Bronchial epithelial cell (primary cell): Measurements from ENCODE around the gene LRRC17. TPM values are rescaled to one million over a fixed set of nuclear protein-coding genes. Genes with fewer than 3 reads are reported as not detected.
"Not testable (repeated sequence)": the region's sequence is repeated elsewhere in the genome, so short reads cannot be mapped to it uniquely, and the experiment has no call there.

ENCODE experiments used
- DNase-seq: peaks from one replicate; pipeline ENCODE4 v3.0.0-alpha.2; 2010; ENCODE audit warnings: low read depth
- FAIRE-seq: peaks from 2 replicates; lab custom pipeline; 2011; peaks lifted over from hg19 to GRCh38; lab: Jason Lieb, UNC
- H3K27me3 ChIP-seq: 2 replicates; pipeline ENCODE4 v1.5.1; 2011; ENCODE audit warnings: low read length; ENCODE audit not compliant: control insufficient read depth, insufficient read depth
- H3K36me3 ChIP-seq: 2 replicates; pipeline ENCODE4 v1.5.1; 2011; ENCODE audit warnings: low read length; ENCODE audit not compliant: control insufficient read depth, insufficient read depth
- H3K4me3 ChIP-seq: 2 replicates; pipeline ENCODE4 v1.5.1; 2011; ENCODE audit warnings: mild to moderate bottlenecking, low read depth, low read length, control low read depth
- CTCF ChIP-seq: IDR thresholded peaks from 2 replicates; pipeline ENCODE4 v1.5.1; 2011; ENCODE audit warnings: mild to moderate bottlenecking, moderate library complexity, low read length, control low read depth, inconsistent platforms; ENCODE audit not compliant: insufficient read depth, severe bottlenecking
- total RNA-seq: library from RNA; depleted of rRNA; stranded (reverse); fragments of >200 nt; gene quantifications from 2 replicates; pipeline ENCODE4 v1.2.1, GENCODE V29; 2014

LRRC17 gene
- total RNA-seq, 1 donor from 2014 or later, result 0.26 TPM

DNA sequence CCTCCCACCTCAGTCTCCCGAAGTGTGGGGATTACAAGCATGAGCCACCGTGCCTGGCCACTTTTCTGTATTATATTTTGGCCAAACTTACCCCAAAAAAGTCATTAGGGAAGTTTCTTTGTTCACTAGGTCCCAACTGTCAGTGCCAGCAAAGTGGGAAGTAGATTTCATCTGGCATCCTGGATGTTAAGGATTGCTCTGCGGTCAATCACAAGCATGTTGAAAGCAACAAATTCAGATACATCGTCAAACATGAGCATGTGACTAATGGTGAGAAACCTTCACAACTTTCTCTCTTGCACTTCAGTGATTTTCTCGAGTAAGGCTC lies 14.3 kb upstream of the LRRC17 start:
- FAIRE-seq (no peak), DNase-seq (no peak)
- no peak overlapping the region for H3K4me3 ChIP-seq
- H3K27me3 ChIP-seq, result no peaks in the 10 kb centered on the region
- no peak for TF ChIP-seq CTCF
- H3K36me3 ChIP-seq, result no peaks in the 10 kb centered on the region

- not testable (repeated sequence) for DNase-seq, H3K27me3 ChIP-seq, H3K4me3 ChIP-seq, FAIRE-seq, H3K36me3 ChIP-seq
Observed at GRCh38 chr7:102902052-102902451, 10.7 kb upstream of the LRRC17 start.

- DNase-seq, H3K4me3 ChIP-seq, FAIRE-seq, H3K27me3 ChIP-seq, H3K36me3 ChIP-seq: not testable (repeated sequence)
Observed at GRCh38 chr7:102903576-102903975, 9.2 kb upstream of the LRRC17 start.

GRCh38 chr7:102908676-102909075 lies 4.1 kb upstream of the LRRC17 start:
- no peaks in the 10 kb centered on the region for H3K36me3 ChIP-seq
- DNase-seq (no peak), FAIRE-seq (no peak)
- no peak overlapping the region for H3K4me3 ChIP-seq
- TF ChIP-seq CTCF, result no peak
- H3K27me3 ChIP-seq, result no peaks in the 10 kb centered on the region

GRCh38 chr7:102913826-102914225 lies 1.0 kb downstream of the LRRC17 start:
- Histone ChIP-seq H3K4me3 (no peak overlapping the region), H3K27me3 (no peaks in the 10 kb centered on the region), H3K36me3 (no peaks in the 10 kb centered on the region)
- no peak for TF ChIP-seq CTCF
- no peak for FAIRE-seq
- no peak for DNase-seq

DNA sequence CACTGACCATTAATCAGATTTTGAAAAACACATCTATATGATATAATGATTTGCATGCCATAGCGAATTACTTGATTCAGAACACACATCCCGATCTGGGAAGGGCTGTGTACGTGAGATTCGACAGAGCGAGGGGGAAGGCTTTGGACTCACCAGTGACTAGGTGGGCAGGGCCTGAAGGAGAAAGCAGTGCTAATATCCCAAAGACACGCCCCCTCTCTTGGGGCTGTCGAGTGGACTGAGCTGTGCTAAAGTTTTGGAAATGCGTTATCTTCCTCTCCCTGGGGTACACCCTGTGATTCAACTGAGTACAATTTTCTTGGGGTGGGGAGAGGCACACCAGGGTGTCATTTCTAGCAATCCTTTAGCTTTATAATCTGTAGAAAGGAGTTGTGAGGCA lies 1.8 kb downstream of the LRRC17 start:
- FAIRE-seq, result no peak
- no peak for TF ChIP-seq CTCF
- H3K36me3 ChIP-seq, result no peaks in the 10 kb centered on the region
- DNase-seq, result no peak
- no peaks in the 10 kb centered on the region for H3K27me3 ChIP-seq
- H3K4me3 ChIP-seq, result no peak overlapping the region

GRCh38 chr7:102916426-102916825 lies 3.6 kb downstream of the LRRC17 start:
- Histone ChIP-seq H3K36me3 (no peaks in the 10 kb centered on the region), H3K4me3 (no peak overlapping the region), H3K27me3 (no peaks in the 10 kb centered on the region)
- TF ChIP-seq CTCF, result no peak
- DNase-seq (peak; percentile 73), FAIRE-seq (no peak)
